ENCODE measurements around the gene ABCA7.
A peak's percentile ranks its signal among the peaks of the same experiment; 100 is the strongest.

ABCA7 gene

GRCh38 chr19:1064661-1065605 lies 25.0 kb downstream of the ABCA7 start:
- H3K36me3 ChIP-seq (ENCODE audit: insufficient read depth, low read length): no peaks in the 10 kb centered on the region
- H3K9me3 ChIP-seq (ENCODE audit: low read length): no peaks in the 10 kb centered on the region
- peaks cover 32% of the 10 kb centered on the region for H3K27me3 ChIP-seq (ENCODE audit: insufficient read depth, low read length)
- H3K4me1 ChIP-seq (ENCODE audit: insufficient read depth, low read length): peaks cover 14% of the 10 kb centered on the region
- peak overlapping the region; percentile 9 for H3K4me3 ChIP-seq (ENCODE audit: low read length)
- H2AFZ ChIP-seq (ENCODE audit: low read depth, low read length): no peak overlapping the region

- Histone ChIP-seq H2AFZ (ENCODE audit: low read depth, low read length) (no peak overlapping the region), H3K4me1 (ENCODE audit: insufficient read depth, low read length) (peaks cover 14% of the 10 kb centered on the region), H3K9me3 (ENCODE audit: low read length) (no peaks in the 10 kb centered on the region), H3K4me3 (ENCODE audit: low read length) (no peak overlapping the region), H3K27me3 (ENCODE audit: insufficient read depth, low read length) (peaks cover 33% of the 10 kb centered on the region), H3K36me3 (ENCODE audit: insufficient read depth, low read length) (no peaks in the 10 kb centered on the region)
These were observed 25.8 kb downstream of the ABCA7 start for GRCh38 chr19:1065606-1066109.

GRCh38 chr19:1066251-1066747 lies 26.4 kb downstream of the ABCA7 start:
- no peak overlapping the region for H2AFZ ChIP-seq (ENCODE audit: low read depth, low read length)
- no peaks in the 10 kb centered on the region for H3K36me3 ChIP-seq (ENCODE audit: insufficient read depth, low read length)
- H3K27me3 ChIP-seq (ENCODE audit: insufficient read depth, low read length): peaks cover 39% of the 10 kb centered on the region
- no peaks in the 10 kb centered on the region for H3K9me3 ChIP-seq (ENCODE audit: low read length)
- no peak overlapping the region for H3K4me3 ChIP-seq (ENCODE audit: low read length)
- peaks cover 14% of the 10 kb centered on the region for H3K4me1 ChIP-seq (ENCODE audit: insufficient read depth, low read length)

- H3K4me3 ChIP-seq (ENCODE audit: low read length): peak within 1 kb of the TSS; percentile 21
- no peaks in the 10 kb centered on the region for H3K36me3 ChIP-seq (ENCODE audit: insufficient read depth, low read length)
- no peaks in the 10 kb centered on the region for H3K9me3 ChIP-seq (ENCODE audit: low read length)
- peaks cover 43% of the 10 kb centered on the region for H3K27me3 ChIP-seq (ENCODE audit: insufficient read depth, low read length)
- no peak within 1 kb of the TSS for H2AFZ ChIP-seq (ENCODE audit: low read depth, low read length)
- peaks cover 14% of the 10 kb centered on the region for H3K4me1 ChIP-seq (ENCODE audit: insufficient read depth, low read length)
These were observed 26.9 kb downstream of the ABCA7 start, which contains the start of gene ARHGAP45 for GRCh38 chr19:1066748-1067340. Gene ARHGAP45 (plus strand): TSS chr19:1067167. CDS start chr19:1067406, 239 bp downstream.

- Histone ChIP-seq H2AFZ (ENCODE audit: low read depth, low read length) (no peak overlapping the region), H3K27me3 (ENCODE audit: insufficient read depth, low read length) (peaks cover 43% of the 10 kb centered on the region), H3K9me3 (ENCODE audit: low read length) (no peaks in the 10 kb centered on the region), H3K36me3 (ENCODE audit: insufficient read depth, low read length) (no peaks in the 10 kb centered on the region), H3K4me3 (ENCODE audit: low read length) (peak overlapping the region; percentile 14), H3K4me1 (ENCODE audit: insufficient read depth, low read length) (peaks cover 14% of the 10 kb centered on the region)
These were observed 27.5 kb downstream of the ABCA7 start for GRCh38 chr19:1067341-1067957.

- Histone ChIP-seq H2AFZ (ENCODE audit: low read depth, low read length) (no peak overlapping the region), H3K9me3 (ENCODE audit: low read length) (no peaks in the 10 kb centered on the region), H3K4me1 (ENCODE audit: insufficient read depth, low read length) (peaks cover 14% of the 10 kb centered on the region), H3K36me3 (ENCODE audit: insufficient read depth, low read length) (no peaks in the 10 kb centered on the region), H3K27me3 (ENCODE audit: insufficient read depth, low read length) (peaks cover 45% of the 10 kb centered on the region), H3K4me3 (ENCODE audit: low read length) (no peak overlapping the region)
These were observed 28.4 kb downstream of the ABCA7 start for GRCh38 chr19:1068009-1069001.

- H3K9me3 ChIP-seq (ENCODE audit: low read length): no peaks in the 10 kb centered on the region
- H3K27me3 ChIP-seq (ENCODE audit: insufficient read depth, low read length): peaks cover 45% of the 10 kb centered on the region
- H2AFZ ChIP-seq (ENCODE audit: low read depth, low read length): no peak overlapping the region
- no peaks in the 10 kb centered on the region for H3K36me3 ChIP-seq (ENCODE audit: insufficient read depth, low read length)
- no peak overlapping the region for H3K4me3 ChIP-seq (ENCODE audit: low read length)
- H3K4me1 ChIP-seq (ENCODE audit: insufficient read depth, low read length): peaks cover 14% of the 10 kb centered on the region
These were observed 29.3 kb downstream of the ABCA7 start for GRCh38 chr19:1069009-1069779.

- peaks cover 41% of the 10 kb centered on the region for H3K27me3 ChIP-seq (ENCODE audit: insufficient read depth, low read length)
- H3K4me1 ChIP-seq (ENCODE audit: insufficient read depth, low read length): peaks cover 9% of the 10 kb centered on the region
- H2AFZ ChIP-seq (ENCODE audit: low read depth, low read length): no peak overlapping the region
- no peaks in the 10 kb centered on the region for H3K9me3 ChIP-seq (ENCODE audit: low read length)
- H3K36me3 ChIP-seq (ENCODE audit: insufficient read depth, low read length): no peaks in the 10 kb centered on the region
- peak overlapping the region; percentile 27 for H3K4me3 ChIP-seq (ENCODE audit: low read length)
These were observed 30.6 kb downstream of the ABCA7 start for GRCh38 chr19:1070576-1070930.

GRCh38 chr19:1070931-1071791 lies 31.3 kb downstream of the ABCA7 start:
- H3K4me1 ChIP-seq (ENCODE audit: insufficient read depth, low read length): peaks cover 5% of the 10 kb centered on the region
- no peaks in the 10 kb centered on the region for H3K36me3 ChIP-seq (ENCODE audit: insufficient read depth, low read length)
- no peak overlapping the region for H2AFZ ChIP-seq (ENCODE audit: low read depth, low read length)
- H3K4me3 ChIP-seq (ENCODE audit: low read length): peak overlapping the region; percentile 27
- H3K9me3 ChIP-seq (ENCODE audit: low read length): no peaks in the 10 kb centered on the region
- peaks cover 36% of the 10 kb centered on the region for H3K27me3 ChIP-seq (ENCODE audit: insufficient read depth, low read length)

GRCh38 chr19:1072371-1073015 lies 32.6 kb downstream of the ABCA7 start:
- Histone ChIP-seq H3K9me3 (ENCODE audit: low read length) (no peaks in the 10 kb centered on the region), H2AFZ (ENCODE audit: low read depth, low read length) (no peak overlapping the region), H3K27me3 (ENCODE audit: insufficient read depth, low read length) (peaks cover 26% of the 10 kb centered on the region), H3K4me3 (ENCODE audit: low read length) (no peak overlapping the region), H3K36me3 (ENCODE audit: insufficient read depth, low read length) (no peaks in the 10 kb centered on the region), H3K4me1 (ENCODE audit: insufficient read depth, low read length) (no peaks in the 10 kb centered on the region)
